Stimulated activated CD4-positive, alpha-beta T cell treated with anti-CD3 and anti-CD28 coated beads, Interleukin-4, amount 100 ng/mL, for 48 hours (primary cell): ENCODE measurements around the gene MYOCOS.

Source experiments
- DNase-seq, 2 donors: peaks; one replicate each; pipeline ENCODE4 v3.0.0-alpha.2; 2020; ENCODE audit warnings: low read depth in 2 of 2

Gene MYOCOS

DNA sequence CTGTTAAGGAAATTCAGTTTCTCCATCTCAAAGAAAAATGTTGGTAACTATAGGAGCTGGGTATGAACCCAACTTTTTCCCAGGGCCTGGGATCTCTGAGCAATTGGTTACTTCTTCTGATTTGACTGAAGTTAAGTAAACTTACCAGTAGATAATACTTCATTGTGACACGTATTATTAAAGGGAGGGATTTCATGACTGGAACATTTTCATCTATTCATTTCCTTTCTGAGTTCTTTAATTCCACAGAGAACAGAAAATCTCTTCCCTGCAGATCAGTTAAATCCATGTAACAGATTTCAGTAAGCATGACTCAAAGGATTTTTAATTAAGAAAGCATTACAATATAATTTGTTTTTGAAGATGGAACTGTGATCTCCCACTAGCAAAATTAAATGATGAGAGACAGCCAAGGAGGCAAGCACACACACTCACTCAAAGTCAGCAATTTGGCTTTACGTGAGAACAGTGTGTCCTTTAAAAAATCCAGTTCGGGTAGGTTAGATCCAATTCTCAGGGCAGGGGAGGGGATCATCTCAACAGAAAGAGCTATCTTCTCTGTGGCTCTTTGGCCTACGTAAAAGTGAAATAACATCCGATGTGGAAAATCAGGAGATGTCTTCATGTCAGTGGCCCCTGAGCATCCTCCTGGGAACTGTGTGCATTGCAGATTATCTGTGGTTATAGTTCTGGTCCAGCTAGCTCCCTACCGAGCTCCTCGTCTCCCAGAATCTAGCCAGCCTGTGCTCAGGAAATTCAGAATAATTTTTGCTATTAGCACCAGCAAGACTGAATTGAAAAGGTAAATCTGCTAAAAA is 41.2 kb downstream of the MYOCOS start:
- DNase-seq = no peak

DNA sequence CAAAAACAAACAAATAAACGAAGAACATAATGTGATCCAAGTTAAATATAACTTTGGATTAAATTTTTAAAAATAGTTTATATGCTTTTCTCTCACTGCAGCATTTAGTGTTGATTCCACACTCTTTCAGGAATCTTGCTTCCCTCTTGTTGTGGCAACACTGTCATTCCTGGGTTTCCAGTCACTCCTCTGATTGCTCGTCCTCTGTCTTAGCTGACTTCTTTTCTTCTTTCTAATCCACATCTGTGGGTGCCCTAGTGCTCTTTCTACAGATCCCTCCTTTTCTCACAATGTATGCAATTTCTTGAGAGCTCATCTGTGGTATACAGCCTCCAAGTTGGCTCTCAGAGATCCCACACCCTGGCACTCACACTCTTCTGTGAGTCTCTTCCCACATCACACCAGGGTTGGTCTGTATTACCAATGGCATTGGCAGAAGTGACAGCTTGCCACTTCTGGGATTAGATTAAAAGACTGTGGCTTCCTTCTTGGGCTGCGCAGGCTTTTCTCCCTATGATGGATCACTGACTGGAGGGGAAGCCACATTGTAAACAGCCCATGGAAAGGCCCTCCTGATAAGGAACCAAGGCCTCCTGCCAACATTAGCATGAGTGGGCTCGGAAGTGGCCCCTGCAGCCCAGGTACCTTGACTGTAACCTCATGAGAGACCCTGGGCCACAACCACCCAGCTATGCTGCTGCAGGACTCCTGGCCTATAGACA is 42.0 kb downstream of the MYOCOS start:
- DNase-seq = no peak

DNA sequence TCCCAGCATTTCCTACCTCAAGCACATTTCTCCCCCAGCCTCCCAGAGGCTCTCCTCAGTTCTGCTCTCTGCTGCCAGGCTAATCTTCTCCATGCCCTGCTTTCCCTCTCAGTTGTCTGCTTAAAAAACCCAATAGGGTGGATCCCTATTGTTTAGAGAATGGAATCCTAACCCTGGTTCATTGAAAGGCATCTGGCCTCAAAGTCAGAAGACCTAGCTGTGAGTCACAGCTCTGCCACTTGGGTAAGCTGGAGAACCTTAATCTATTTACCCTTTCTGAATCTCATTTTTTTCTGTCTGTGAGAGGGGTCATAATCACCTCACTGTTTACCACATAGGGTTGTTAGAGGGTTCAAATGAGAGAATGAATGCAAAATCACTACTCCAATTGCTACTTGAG is 42.9 kb downstream of the MYOCOS start:
- DNase-seq = no peak

DNA sequence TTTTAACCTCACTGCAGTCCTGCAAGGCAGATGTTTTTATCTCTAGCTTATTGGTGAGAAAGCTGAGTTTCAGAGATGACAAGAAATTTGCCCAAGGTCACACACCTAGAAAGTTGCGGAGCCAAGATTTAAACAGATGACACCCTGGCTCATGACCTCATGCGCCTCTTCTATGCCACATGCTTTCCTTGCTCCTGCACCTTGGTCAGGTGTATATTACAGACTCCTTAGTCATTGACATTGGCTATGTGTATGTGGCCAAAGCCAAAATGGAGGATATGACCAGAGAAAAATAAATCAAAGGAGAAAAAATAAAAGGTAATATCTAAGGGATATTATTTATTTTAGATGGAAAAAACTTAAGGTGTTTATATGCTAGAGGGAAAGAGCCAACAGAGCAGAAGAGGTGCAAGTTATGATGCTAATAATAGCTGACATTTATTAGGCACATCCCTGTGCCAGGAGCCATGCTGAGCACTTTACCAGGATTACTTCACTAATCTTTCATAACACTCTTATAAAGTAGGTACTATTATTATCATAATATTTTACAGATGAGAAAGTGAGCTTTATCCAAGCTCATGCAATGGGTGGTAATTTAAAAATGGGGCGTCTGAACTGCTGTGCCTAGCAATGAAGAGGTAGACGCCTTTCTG is 44.2 kb downstream of the MYOCOS start:
- no peak for DNase-seq

DNA sequence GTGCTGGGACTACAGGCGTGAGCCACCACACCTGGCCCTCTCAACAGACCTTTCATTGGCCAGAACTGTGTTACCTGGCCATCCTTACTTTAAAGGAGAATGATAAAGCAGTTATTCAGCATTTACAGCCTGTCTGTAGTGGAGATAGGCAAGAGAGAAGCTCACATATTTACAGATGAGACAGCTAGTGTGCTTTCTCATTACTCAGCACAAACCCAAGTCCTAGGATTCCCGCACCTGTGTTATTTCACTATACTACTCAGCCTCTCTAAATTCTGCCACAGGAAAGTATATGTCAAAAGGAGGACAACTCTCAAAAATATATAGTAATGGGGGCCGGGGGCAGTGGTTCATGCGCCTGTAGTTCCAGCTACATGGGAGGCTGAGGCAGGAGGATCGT is 46.3 kb downstream of the MYOCOS start:
- DNase-seq = no peak

DNA sequence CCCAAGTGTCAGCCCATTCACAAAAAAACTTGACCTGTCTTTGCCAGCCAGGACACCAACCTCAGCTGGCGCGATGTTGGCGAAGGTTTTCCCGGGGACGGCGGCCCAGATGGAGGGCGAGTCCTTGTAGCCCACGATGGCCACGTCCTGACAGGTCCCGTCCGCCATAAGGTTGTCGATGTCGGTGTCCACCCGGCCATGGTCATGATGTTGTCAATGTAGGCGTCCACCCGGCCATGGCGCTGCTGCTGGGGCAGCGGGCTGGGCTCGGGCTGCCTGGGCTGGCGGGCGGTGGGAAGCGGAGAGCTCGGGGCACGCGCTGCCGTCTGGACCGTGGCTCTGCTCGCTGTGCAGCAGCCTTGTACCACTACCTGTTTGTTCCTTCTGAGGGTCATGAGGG is 48.7 kb downstream of the MYOCOS start:
- DNase-seq = no peak

DNA sequence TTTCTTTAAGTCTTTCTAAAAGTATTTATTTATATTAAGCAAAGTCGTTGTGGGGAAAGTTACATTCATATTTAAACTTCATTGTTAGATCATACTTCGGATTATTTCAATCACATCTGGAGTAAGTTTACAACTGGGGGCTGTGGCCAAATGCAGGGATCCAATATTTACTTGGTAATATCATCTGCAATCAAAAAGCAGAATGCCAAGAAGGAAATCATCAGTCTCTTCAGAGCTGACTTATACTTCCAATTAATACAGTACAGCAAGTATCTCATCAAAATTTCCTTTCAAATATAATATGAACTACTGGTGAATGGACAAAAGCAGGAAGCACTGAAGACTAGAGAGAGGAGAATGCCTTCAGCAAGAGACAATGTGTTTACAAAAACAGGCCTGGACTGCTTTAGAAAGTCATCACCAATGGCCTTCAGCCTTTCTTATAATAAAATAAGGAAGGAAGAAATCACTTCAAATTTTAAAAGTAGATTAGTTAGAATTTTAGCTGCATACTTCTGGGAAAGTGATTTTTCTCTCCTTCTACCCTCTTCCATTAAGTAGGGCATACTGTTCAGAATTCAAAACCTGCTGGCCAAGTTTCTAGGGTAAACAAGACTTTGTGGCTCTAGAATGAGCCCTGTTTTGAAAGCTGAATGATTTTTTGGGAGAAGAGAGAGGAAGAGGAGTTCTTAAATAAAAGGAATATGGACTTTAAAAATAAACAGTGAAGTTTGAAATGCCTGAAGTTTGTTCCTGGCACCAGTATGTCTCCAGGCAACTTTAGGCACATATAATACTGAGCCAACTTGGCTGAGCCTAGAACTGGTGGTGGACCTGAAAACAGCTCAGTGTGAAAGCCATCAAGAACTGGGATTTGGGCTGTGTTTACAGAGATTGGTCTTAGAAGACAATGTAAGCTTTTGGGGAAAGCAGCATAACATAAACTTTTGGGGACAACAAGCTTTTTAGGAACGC is 52.7 kb downstream of the MYOCOS start:
- DNase-seq = no peak
